Peyer's patch (tissue), 4 donors: ENCODE measurements around the gene PRSS38.

Experiments used
- CTCF ChIP-seq, 6 experiments: fragments of 450-650 bp in 4 of 6; fragments of 200-600 bp in 2 of 6; sonication (generic) in 1 of 6; IDR thresholded peaks; one replicate each; pipeline ENCODE4 v1.5.1; 2017 to 2019; ENCODE audit warnings: antibody characterized with exemption in 6 of 6, mild to moderate bottlenecking in 3 of 6, moderate library complexity in 1 of 6
- POLR2A ChIP-seq, 2 donors: fragments of 450-650 bp; IDR thresholded peaks; one replicate each; pipeline ENCODE4 v1.5.1; 2017; ENCODE audit warnings: antibody characterized with exemption in 2 of 2, mild to moderate bottlenecking in 2 of 2, moderate library complexity in 2 of 2

GRCh38 chr1:227781314-227781930 is 34.1 kb upstream of the PRSS38 start:
- TF ChIP-seq CTCF (IDR thresholded peaks at IDR 0.05) (no peak), POLR2A (IDR thresholded peaks at IDR 0.05) (no peak)
